Measurements from ENCODE around the gene GSE1. TPM values are rescaled to one million over a fixed set of nuclear protein-coding genes. Genes with fewer than 3 reads are reported as not detected.

Gene GSE1
- total and polyA plus RNA-seq, 9 of the 15 experiments (the other 6 are each of a cell fraction or from before 2014, with no cell fraction given): 12.2 to 244 (median 57.9) TPM

GRCh38 chr16:85570735-85571562, 42.2 kb upstream of the GSE1 start (continued):
- TF ChIP-seq SRSF7 (optimal IDR thresholded peaks at IDR 0.05; ENCODE audit: low read depth, low read length) (no peak), HMGN3 (IDR thresholded peaks at IDR 0.05; ENCODE audit: borderline replicate concordance, extremely low read depth, insufficient read length, low read depth, low read length) (peak; percentile 50), EGR1 (conservative IDR thresholded peaks at IDR 0.05) (no peak), HSF4 (CRISPR knock-in tag; IDR thresholded peaks at IDR 0.05; ENCODE audit: borderline replicate concordance) (no peak), SMARCC2 (IDR thresholded peaks at IDR 0.05; ENCODE audit: low read depth) (no peak; the same call in 1 of the 2 replicates), ZNF165 (CRISPR knock-in tag; IDR thresholded peaks at IDR 0.05; ENCODE audit: borderline replicate concordance) (no peak), POLR2AphosphoS2 (IDR thresholded peaks at IDR 0.05; ENCODE audit: low read length) (no peak), PREB (CRISPR knock-in tag; IDR thresholded peaks at IDR 0.05) (no peak), ELF4 (CRISPR knock-in tag; IDR thresholded peaks at IDR 0.05) (no peak), ZBTB17 (CRISPR knock-in tag; IDR thresholded peaks at IDR 0.05) (no peak), ILK (tag; IDR thresholded peaks at IDR 0.05; ENCODE audit: borderline replicate concordance, low read depth) (no peak), ZNF518B (CRISPR knock-in tag; IDR thresholded peaks at IDR 0.05) (no peak), PCBP1 (IDR thresholded peaks at IDR 0.05; ENCODE audit: low read depth, low read length, poor library complexity, severe bottlenecking) (no peak), CEBPG (CRISPR knock-in tag; IDR thresholded peaks at IDR 0.05) (no peak), CEBPG (tag; conservative IDR thresholded peaks at IDR 0.05 in 1 of 2, IDR thresholded peaks at IDR 0.05 in 1 of 2) (no peak), DIDO1 (tag; IDR thresholded peaks at IDR 0.05; ENCODE audit: low read depth) (no peak), ZNF24 (IDR thresholded peaks at IDR 0.05) (peak; percentile 36; the same call in 1 of the 2 replicates), ATF6 (CRISPR knock-in tag; IDR thresholded peaks at IDR 0.05) (no peak), ZNF121 (CRISPR knock-in tag; conservative IDR thresholded peaks at IDR 0.05) (no peak), KLF10 (CRISPR knock-in tag; IDR thresholded peaks at IDR 0.05) (no peak), MCM2 (IDR thresholded peaks at IDR 0.05; ENCODE audit: low read depth) (no peak), SMARCA4 (IDR thresholded peaks at IDR 0.05) (peak; percentile 80)
